Glutamatergic neuron (in vitro differentiated cells): ENCODE data around the gene VWF. TPM values are rescaled to one million over a fixed set of nuclear protein-coding genes. Genes with fewer than 3 reads are reported as not detected.

Source experiments
- DNase-seq: peaks from one replicate; pipeline ENCODE4 v3.0.0; 2022
- H3K27ac Mint-ChIP-seq: one replicate; pipeline ENCODE4 v1.8.0; 2020; ENCODE audit warnings: mild to moderate bottlenecking, mixed read lengths, inconsistent platforms; ENCODE audit not compliant: unreplicated experiment
- H3K27me3 Mint-ChIP-seq: one replicate; pipeline ENCODE4 v1.8.0; 2020; ENCODE audit warnings: mild to moderate bottlenecking, moderate library complexity, mixed read lengths, inconsistent platforms; ENCODE audit not compliant: unreplicated experiment
- H3K36me3 Mint-ChIP-seq: one replicate; pipeline ENCODE4 v1.8.0; 2020; ENCODE audit warnings: mild to moderate bottlenecking, mixed read lengths, inconsistent platforms; ENCODE audit not compliant: unreplicated experiment
- H3K4me1 Mint-ChIP-seq: one replicate; pipeline ENCODE4 v1.8.0; 2020; ENCODE audit warnings: mild to moderate bottlenecking, low read depth, mixed read lengths, inconsistent platforms; ENCODE audit not compliant: unreplicated experiment
- H3K4me3 Mint-ChIP-seq: one replicate; pipeline ENCODE4 v1.8.0; 2020; ENCODE audit warnings: mild to moderate bottlenecking, mixed read lengths, inconsistent platforms; ENCODE audit not compliant: unreplicated experiment
- H3K9me3 Mint-ChIP-seq: one replicate; pipeline ENCODE4 v1.8.0; 2020; ENCODE audit warnings: mild to moderate bottlenecking, moderate library complexity, mixed read lengths, inconsistent platforms; ENCODE audit not compliant: unreplicated experiment
- CTCF ChIP-seq: fragments of 200-600 bp; sonication (generic); IDR thresholded peaks from one replicate; pipeline ENCODE4 v1.5.0; 2021; ENCODE audit not compliant: partially characterized antibody, unreplicated experiment
- total RNA-seq: library from RNA; stranded (reverse); fragmentation: NEBNext Ultra II Directional; extraction: Animal tissue kit (Norgen Biotek cat#: 25700); gene quantifications from one replicate; pipeline ENCODE4 v1.2.1, GENCODE V29; 2021; ENCODE audit not compliant: unreplicated experiment

Gene VWF
- total RNA-seq, 1 donor from 2014 or later, result 0.37 TPM

GRCh38 chr12:6046511-6047180 is 77.8 kb downstream of the VWF start:
- TF ChIP-seq CTCF, result no peak
- DNase-seq, result no peak
- Mint-ChIP-seq H3K36me3 (no peaks in the 10 kb centered on the region), H3K9me3 (peaks cover 1% of the 10 kb centered on the region), H3K27ac (no peak overlapping the region), H3K4me3 (no peak overlapping the region), H3K27me3 (peaks cover 5% of the 10 kb centered on the region), H3K4me1 (no peaks in the 10 kb centered on the region)

- TF ChIP-seq CTCF, result no peak
- no peaks in the 10 kb centered on the region for H3K4me1 Mint-ChIP-seq
- peaks cover 1% of the 10 kb centered on the region for H3K9me3 Mint-ChIP-seq
- H3K27me3 Mint-ChIP-seq, result peaks cover 5% of the 10 kb centered on the region
- no peak for DNase-seq
- no peaks in the 10 kb centered on the region for H3K36me3 Mint-ChIP-seq
- no peak overlapping the region for H3K27ac Mint-ChIP-seq
- no peak overlapping the region for H3K4me3 Mint-ChIP-seq
Observed at GRCh38 chr12:6045438-6045837, 79.0 kb downstream of the VWF start.

GRCh38 chr12:6044082-6044481 is 80.4 kb downstream of the VWF start:
- no peak for DNase-seq
- H3K4me3 Mint-ChIP-seq, result no peak overlapping the region
- peaks cover 2% of the 10 kb centered on the region for H3K27me3 Mint-ChIP-seq
- peaks cover 1% of the 10 kb centered on the region for H3K9me3 Mint-ChIP-seq
- no peaks in the 10 kb centered on the region for H3K4me1 Mint-ChIP-seq
- no peak for TF ChIP-seq CTCF
- no peak overlapping the region for H3K27ac Mint-ChIP-seq
- H3K36me3 Mint-ChIP-seq, result no peaks in the 10 kb centered on the region

- no peak overlapping the region for H3K27ac Mint-ChIP-seq
- H3K27me3 Mint-ChIP-seq, result peaks cover 2% of the 10 kb centered on the region
- H3K36me3 Mint-ChIP-seq, result no peaks in the 10 kb centered on the region
- H3K9me3 Mint-ChIP-seq, result peaks cover 1% of the 10 kb centered on the region
- DNase-seq, result no peak
- no peaks in the 10 kb centered on the region for H3K4me1 Mint-ChIP-seq
- TF ChIP-seq CTCF, result no peak
- H3K4me3 Mint-ChIP-seq, result no peak overlapping the region
Observed at GRCh38 chr12:6042446-6042845, 82.0 kb downstream of the VWF start.

- Mint-ChIP-seq H3K27me3 (peaks cover 2% of the 10 kb centered on the region), H3K4me3 (no peak overlapping the region), H3K4me1 (no peaks in the 10 kb centered on the region), H3K36me3 (no peaks in the 10 kb centered on the region), H3K27ac (no peak overlapping the region), H3K9me3 (peaks cover 1% of the 10 kb centered on the region)
- TF ChIP-seq CTCF, result no peak
- no peak for DNase-seq
Observed at GRCh38 chr12:6041891-6042290, 82.6 kb downstream of the VWF start.
